Activated CD4-positive, alpha-beta T cell treated with anti-CD3 and anti-CD28 coated beads for 36 hours (primary cell): Measurements from ENCODE around the gene C18orf32. TPM values are rescaled to one million over a fixed set of nuclear protein-coding genes. Genes with fewer than 3 reads are reported as not detected.
"Not testable (repeated sequence)": the region's sequence is repeated elsewhere in the genome, so short reads cannot be mapped to it uniquely, and the experiment has no call there.

ENCODE experiments used
- ATAC-seq: fragments of 200-7000 bp; cut with Tn5 transposase; one replicate; pipeline ENCODE4 v1.10.0; 2021; ENCODE audit warnings: mild to moderate bottlenecking, moderate library complexity
- CTCF ChIA-PET: fragments of 350-600 bp; sonication (Branson Sonifier 250); formaldehyde crosslinking; loops from one replicate; lab custom pipeline; 2021; ENCODE audit warnings: antibody characterized with exemption; lab: Charles Lee
- POLR2A ChIA-PET: fragments of 350-600 bp; sonication (Branson Sonifier 250); formaldehyde crosslinking; loops from one replicate; lab custom pipeline; 2021; ENCODE audit warnings: antibody characterized with exemption, inconsistent platforms; lab: Charles Lee
- DNase-seq: peaks from one replicate; pipeline ENCODE4 v3.0.0-alpha.2; 2020
- H3K27ac Mint-ChIP-seq: one replicate; pipeline ENCODE4 v1.8.0; 2021; ENCODE audit warnings: mixed read lengths
- H3K27me3 Mint-ChIP-seq: one replicate; pipeline ENCODE4 v1.8.0; 2021; ENCODE audit warnings: mixed read lengths
- H3K36me3 Mint-ChIP-seq: one replicate; pipeline ENCODE4 v1.8.0; 2021; ENCODE audit warnings: low read depth, mixed read lengths
- H3K4me1 Mint-ChIP-seq: one replicate; pipeline ENCODE4 v1.8.0; 2021; ENCODE audit warnings: mixed read lengths
- H3K4me3 Mint-ChIP-seq: one replicate; pipeline ENCODE4 v1.8.0; 2021; ENCODE audit warnings: mild to moderate bottlenecking, moderate library complexity, mixed read lengths
- H3K9me3 Mint-ChIP-seq: one replicate; pipeline ENCODE4 v1.8.0; 2021; ENCODE audit warnings: low read depth, mixed read lengths
- intact Hi-C, 2 experiments: fragments of 100-400 bp; cut with DNase I in 1 of 2; cut with micrococcal nuclease in 1 of 2; formaldehyde crosslinking; loops; one replicate each; pipeline versions ENCODE4 v1.14.2 to v1.15.1; 2022 to 2024; cut with DNase I, micrococcal nuclease
- total RNA-seq, 2 experiments: library from RNA; stranded (reverse); gene quantifications; one replicate each; pipeline ENCODE4 v1.2.3, GENCODE V29; 2021

C18orf32 gene
- total RNA-seq = 10 to 100 TPM; 12.7 to 20.0 TPM

GRCh38 chr18:49486953-49487710, at the start of gene C18orf32:
Gene C18orf32, minus strand, starts transcription at chr18:49487234. Its CDS starts 3,486 bp downstream, at chr18:49483748.
- H3K36me3 Mint-ChIP-seq = peaks cover 68% of the 10 kb centered on the region
- ChIA-PET CTCF (interaction anchor here (0.8 to 1.1 kb wide), 2 partner anchors 18 to 24 kb away, joined by 3 read pairs; no protein-coding TSS in a partner anchor), POLR2A (interaction anchor here (0.5 to 1.3 kb wide), 6 partner anchors 11 to 1393 kb away, joined by 3 to 11 read pairs (median 3); no protein-coding TSS in a partner anchor)
- ATAC-seq = peak; percentile 92
- H3K27ac Mint-ChIP-seq = peak within 1 kb of the TSS; percentile 100
- DNase-seq = peak; percentile 96
- H3K9me3 Mint-ChIP-seq = no peaks in the 10 kb centered on the region
- peak within 1 kb of the TSS; percentile 95 for H3K4me3 Mint-ChIP-seq
- H3K27me3 Mint-ChIP-seq = no peaks in the 10 kb centered on the region
- intact Hi-C loops = loop anchor here (1.0 to 5.0 kb wide), 5 partner anchors 27 to 1390 kb away; partner anchors contain the start of genes ACAA2 (in 2 of the 2), DYM (in 2 of the 2) and ME2 (in 1 of the 2)
- H3K4me1 Mint-ChIP-seq = peaks cover 60% of the 10 kb centered on the region

GRCh38 chr18:49534846-49535601, 48.0 kb upstream of the C18orf32 start:
- POLR2A ChIA-PET = no interaction called here
- peaks cover 3% of the 10 kb centered on the region for H3K27me3 Mint-ChIP-seq
- no peak overlapping the region for H3K27ac Mint-ChIP-seq
- peaks cover 1% of the 10 kb centered on the region for H3K36me3 Mint-ChIP-seq
- ATAC-seq = no peak
- DNase-seq = no peak
- intact Hi-C loops = no loop called here
- H3K9me3 Mint-ChIP-seq = peaks cover 5% of the 10 kb centered on the region
- CTCF ChIA-PET = interaction anchor here (0.5 to 0.8 kb wide), 2 partner anchors 35 to 328 kb away, joined by 3 to 4 read pairs; no protein-coding TSS in a partner anchor
- no peak overlapping the region for H3K4me3 Mint-ChIP-seq
- no peaks in the 10 kb centered on the region for H3K4me1 Mint-ChIP-seq

- H3K4me3 Mint-ChIP-seq = no peak overlapping the region
- ChIA-PET CTCF (interaction anchor here (0.8 kb wide), 1 partner anchor 768 kb away, joined by 3 read pairs; no protein-coding TSS in a partner anchor), POLR2A (no interaction called here)
- ATAC-seq (no peak), DNase-seq (no peak)
- peaks cover 7% of the 10 kb centered on the region for H3K27me3 Mint-ChIP-seq
- intact Hi-C loops = no loop called here
- H3K4me1 Mint-ChIP-seq = no peaks in the 10 kb centered on the region
- peaks cover 5% of the 10 kb centered on the region for H3K9me3 Mint-ChIP-seq
- H3K27ac Mint-ChIP-seq = no peak overlapping the region
- peaks cover 1% of the 10 kb centered on the region for H3K36me3 Mint-ChIP-seq
These were observed 44.7 kb upstream of the C18orf32 start for GRCh38 chr18:49531678-49532153.

- intact Hi-C loops = no loop called here
- Mint-ChIP-seq H3K27me3 (peaks cover 5% of the 10 kb centered on the region), H3K27ac (no peak overlapping the region), H3K4me3 (no peak overlapping the region), H3K4me1 (no peaks in the 10 kb centered on the region), H3K9me3 (peaks cover under 1% of the 10 kb centered on the region), H3K36me3 (no peaks in the 10 kb centered on the region)
- ChIA-PET CTCF (interaction anchor here (1.0 kb wide), 1 partner anchor 79 kb away, joined by 4 read pairs; no protein-coding TSS in a partner anchor), POLR2A (no interaction called here)
- no peak for DNase-seq
- no peak for ATAC-seq
These were observed 42.6 kb upstream of the C18orf32 start for GRCh38 chr18:49529596-49529995.

GRCh38 chr18:49527631-49528327, 40.7 kb upstream of the C18orf32 start:
- no peak for ATAC-seq
- Mint-ChIP-seq H3K9me3 (no peaks in the 10 kb centered on the region), H3K4me3 (no peak overlapping the region), H3K36me3 (no peaks in the 10 kb centered on the region), H3K27ac (no peak overlapping the region), H3K4me1 (no peaks in the 10 kb centered on the region), H3K27me3 (peaks cover 5% of the 10 kb centered on the region)
- intact Hi-C loops = no loop called here
- no peak for DNase-seq
- ChIA-PET POLR2A (no interaction called here), CTCF (interaction anchor here (1.2 to 1.5 kb wide), 2 partner anchors 13 to 830 kb away, joined by 3 to 4 read pairs; no protein-coding TSS in a partner anchor)

- Mint-ChIP-seq H3K36me3 (no peaks in the 10 kb centered on the region), H3K4me1 (no peaks in the 10 kb centered on the region), H3K27me3 (peaks cover 5% of the 10 kb centered on the region), H3K9me3 (no peaks in the 10 kb centered on the region), H3K4me3 (no peak overlapping the region), H3K27ac (no peak overlapping the region)
- no peak for DNase-seq
- no peak for ATAC-seq
- intact Hi-C loops = no loop called here
- CTCF ChIA-PET = no interaction called here
- POLR2A ChIA-PET = interaction anchor here (0.6 kb wide), 1 partner anchor 92 kb away, joined by 3 read pairs; no protein-coding TSS in a partner anchor
These were observed 38.9 kb upstream of the C18orf32 start for GRCh38 chr18:49525981-49526380.

- DNase-seq (no peak), ATAC-seq (no peak)
- ChIA-PET CTCF (no interaction called here), POLR2A (no interaction called here)
- Mint-ChIP-seq H3K4me3 (no peak overlapping the region), H3K9me3 (no peaks in the 10 kb centered on the region), H3K36me3 (no peaks in the 10 kb centered on the region), H3K27me3 (peaks cover 3% of the 10 kb centered on the region), H3K4me1 (no peaks in the 10 kb centered on the region), H3K27ac (no peak overlapping the region)
- intact Hi-C loops = no loop called here
These were observed 37.9 kb upstream of the C18orf32 start for GRCh38 chr18:49524951-49525350.

GRCh38 chr18:49524349-49524748, 37.3 kb upstream of the C18orf32 start:
- ATAC-seq = no peak
- ChIA-PET CTCF (no interaction called here), POLR2A (no interaction called here)
- Mint-ChIP-seq H3K27me3 (peaks cover 1% of the 10 kb centered on the region), H3K4me3 (no peak overlapping the region), H3K36me3 (no peaks in the 10 kb centered on the region), H3K27ac (no peak overlapping the region), H3K9me3 (no peaks in the 10 kb centered on the region), H3K4me1 (no peaks in the 10 kb centered on the region)
- no peak for DNase-seq
- intact Hi-C loops = no loop called here

GRCh38 chr18:49523580-49524093, 36.6 kb upstream of the C18orf32 start:
- POLR2A ChIA-PET, H3K4me1 Mint-ChIP-seq, DNase-seq, intact Hi-C loops, H3K27me3 Mint-ChIP-seq, H3K9me3 Mint-ChIP-seq, H3K36me3 Mint-ChIP-seq, ATAC-seq, H3K27ac Mint-ChIP-seq, H3K4me3 Mint-ChIP-seq: not testable (repeated sequence)
- CTCF ChIA-PET = interaction anchor here (0.6 kb wide), 1 partner anchor 870 kb away, joined by 3 read pairs; no protein-coding TSS in a partner anchor

- Mint-ChIP-seq H3K36me3 (no peaks in the 10 kb centered on the region), H3K27me3 (no peaks in the 10 kb centered on the region), H3K4me1 (no peaks in the 10 kb centered on the region), H3K9me3 (no peaks in the 10 kb centered on the region), H3K4me3 (no peak overlapping the region), H3K27ac (no peak overlapping the region)
- ATAC-seq (no peak), DNase-seq (no peak)
- ChIA-PET POLR2A (no interaction called here), CTCF (interaction anchor here (0.6 to 0.9 kb wide), 2 partner anchors 13 to 1622 kb away, joined by 3 read pairs; no protein-coding TSS in a partner anchor)
- intact Hi-C loops = no loop called here
These were observed 34.3 kb upstream of the C18orf32 start for GRCh38 chr18:49521216-49521835.
